SK-MEL-5 (cell line): ENCODE measurements around the gene SLN. TPM values are rescaled to one million over a fixed set of nuclear protein-coding genes. Genes with fewer than 3 reads are reported as not detected.
A peak's percentile ranks its signal among the peaks of the same experiment; 100 is the strongest.

Source experiments
- DNase-seq: peaks from one replicate; pipeline ENCODE4 v3.0.0-alpha.2; 2016; ENCODE audit warnings: low read depth, low spot score
- in situ Hi-C: cut with HindIII; loops from 2 replicates; pipeline ENCODE4 v1.10.0; 2016; ENCODE audit warnings: low sequenced_read_pairs, high pct_unique_total_duplicates, low pct_unique_long_range_greater_than_20kb
- total RNA-seq: library from RNA; depleted of rRNA; stranded (reverse); fragments of >200 nt; shearing (Covaris generic); gene quantifications from 2 replicates; pipeline ENCODE4 v1.2.3, GENCODE V29; 2014; rRNA removed

Gene SLN
- total RNA-seq, 1 experiment from 2014 or later: not detected

- in situ Hi-C loops: no loop called here
- DNase-seq: no peak
Measured at GRCh38 chr11:107669893-107670601, 41.8 kb downstream of the SLN start.

- no peak for DNase-seq
- in situ Hi-C loops: no loop called here
Measured at GRCh38 chr11:107669191-107669740, 42.6 kb downstream of the SLN start.

GRCh38 chr11:107666911-107667613 is 44.8 kb downstream of the SLN start:
- in situ Hi-C loops: no loop called here
- DNase-seq: no peak

GRCh38 chr11:107665018-107665417 is 46.8 kb downstream of the SLN start:
- peak; percentile 83 for DNase-seq
- in situ Hi-C loops: no loop called here

GRCh38 chr11:107661656-107662055 is 50.2 kb downstream of the SLN start:
- no peak for DNase-seq
- in situ Hi-C loops: no loop called here

GRCh38 chr11:107660066-107660465 is 51.8 kb downstream of the SLN start:
- in situ Hi-C loops: no loop called here
- no peak for DNase-seq

GRCh38 chr11:107659310-107659709 is 52.5 kb downstream of the SLN start:
- in situ Hi-C loops: no loop called here
- no peak for DNase-seq

Other genes starting within 250 kb of the SLN start
- gene ALKBH8, start 146.3 kb downstream of the SLN start, total RNA-seq: 5.9 and 7.1 TPM in 2 replicates
- gene ELMOD1, start 120.9 kb downstream of the SLN start, total RNA-seq: 0.56 and 0.77 TPM in 2 replicates
- 37.8 and 46.5 TPM in 2 replicates for gene SLC35F2, start 146.7 kb upstream of the SLN start, total RNA-seq
- 4.5 and 6.2 TPM in 2 replicates for gene RAB39A, start 216.4 kb upstream of the SLN start, total RNA-seq